ENCODE results near the gene NUDT8. TPM values are rescaled to one million over a fixed set of nuclear protein-coding genes. Genes with fewer than 3 reads are reported as not detected.

The NUDT8 gene
- total RNA-seq, 4 donors from 2014 or later: 16.7 to 67.7 (median 51.1) TPM

- no peak overlapping the region for H3K4me3 ChIP-seq (replicated peaks in 1 of 3)
- H3K9me3 ChIP-seq: no peaks in the 10 kb centered on the region
- no peaks in the 10 kb centered on the region for H3K36me3 ChIP-seq
- H3K27ac ChIP-seq: no peak overlapping the region
- no peaks in the 10 kb centered on the region for H3K27me3 ChIP-seq
- peaks cover 0 to 4% of the 10 kb centered on the region in 2 donors for H3K4me1 ChIP-seq
- intact Hi-C loops (cut with DNase I): no loop called here
- TF ChIP-seq CTCF (IDR thresholded peaks at IDR 0.05) (peak in 1 of 6 experiments; percentile 16), POLR2A (IDR thresholded peaks at IDR 0.05) (no peak)
- 85 to 93% methylated on average over 5 of the region's 5 CpGs for WGBS, 2 donors
- DNase-seq: no peak
Measured at GRCh38 chr11:67644042-67644441, 14.3 kb upstream of the NUDT8 start.

GRCh38 chr11:67642173-67643120, 12.7 kb upstream of the NUDT8 start:
- H3K4me3 ChIP-seq (replicated peaks in 1 of 3): no peak overlapping the region
- no peak for DNase-seq

GRCh38 chr11:67641338-67642172, 11.8 kb upstream of the NUDT8 start:
- Histone ChIP-seq H3K4me1 (no peaks in the 10 kb centered on the region), H3K36me3 (no peaks in the 10 kb centered on the region), H3K27me3 (no peaks in the 10 kb centered on the region), H3K4me3 (replicated peaks in 1 of 3) (no peak overlapping the region), H3K27ac (no peak overlapping the region), H3K9me3 (no peaks in the 10 kb centered on the region)
- intact Hi-C loops (cut with DNase I): no loop called here
- no peak for DNase-seq
- TF ChIP-seq CTCF (IDR thresholded peaks at IDR 0.05): no peak
- TF ChIP-seq POLR2A (IDR thresholded peaks at IDR 0.05): no peak
- WGBS, 2 donors: 85 to 86% methylated on average over 20 to 24 of the region's 28 CpGs

More at GRCh38 chr11:67642173-67643120, 12.7 kb upstream of the NUDT8 start:
- 93% methylated on average over 10 to 15 of the region's 15 CpGs for WGBS, 2 donors
- Histone ChIP-seq H3K9me3 (no peaks in the 10 kb centered on the region), H3K27me3 (no peaks in the 10 kb centered on the region), H3K4me1 (peaks cover 0 to 2% of the 10 kb centered on the region in 2 donors), H3K36me3 (no peaks in the 10 kb centered on the region), H3K27ac (no peak overlapping the region)
- intact Hi-C loops (cut with DNase I): no loop called here
- TF ChIP-seq CTCF (IDR thresholded peaks at IDR 0.05) (no peak), POLR2A (IDR thresholded peaks at IDR 0.05) (no peak)

GRCh38 chr11:67640758-67641337, 11.1 kb upstream of the NUDT8 start:
- H3K4me3 ChIP-seq (replicated peaks in 1 of 3): no peak overlapping the region
- TF ChIP-seq CTCF (IDR thresholded peaks at IDR 0.05) (no peak), POLR2A (IDR thresholded peaks at IDR 0.05) (no peak)
- H3K27ac ChIP-seq: no peak overlapping the region
- no peaks in the 10 kb centered on the region for H3K9me3 ChIP-seq
- no peaks in the 10 kb centered on the region for H3K4me1 ChIP-seq
- H3K36me3 ChIP-seq: no peaks in the 10 kb centered on the region
- H3K27me3 ChIP-seq: no peaks in the 10 kb centered on the region
- 87% methylated on average over 10 to 12 of the region's 12 CpGs for WGBS, 2 donors
- intact Hi-C loops (cut with DNase I): no loop called here
- no peak for DNase-seq

Data from thyroid gland (tissue), 4 donors.